Astrocyte (in vitro differentiated cells and primary cell): Measurements from ENCODE around the gene TIGD1. TPM values are rescaled to one million over a fixed set of nuclear protein-coding genes. Genes with fewer than 3 reads are reported as not detected.

Experiments
- DNase-seq: peaks from one replicate; pipeline ENCODE4 v3.0.0-alpha.2; 2010; ENCODE audit warnings: low read depth
- FAIRE-seq: peaks from 2 replicates; lab custom pipeline; 2011; peaks lifted over from hg19 to GRCh38; lab: Jason Lieb, UNC
- H2AFZ ChIP-seq: 2 replicates; pipeline ENCODE4 v1.6.0; 2012; ENCODE audit warnings: low read depth, low read length, inconsistent platforms
- H3K27ac ChIP-seq: 2 replicates; pipeline ENCODE4 v1.5.1; 2011; ENCODE audit warnings: low read depth, low read length, inconsistent platforms
- H3K27me3 ChIP-seq: 2 replicates; pipeline ENCODE4 v1.6.0; 2011; ENCODE audit warnings: low read length, inconsistent platforms; ENCODE audit not compliant: insufficient read depth
- H3K36me3 ChIP-seq: 2 replicates; pipeline ENCODE4 v1.5.1; 2011; ENCODE audit warnings: low read length, inconsistent platforms; ENCODE audit not compliant: insufficient read depth
- H3K4me1 ChIP-seq: 2 replicates; pipeline ENCODE4 v1.5.1; 2011; ENCODE audit warnings: low read length, inconsistent platforms; ENCODE audit not compliant: insufficient read depth
- H3K4me2 ChIP-seq: 2 replicates; pipeline ENCODE4 v1.6.0; 2012; ENCODE audit warnings: low read length, inconsistent platforms
- H3K4me3 ChIP-seq: 2 replicates; pipeline ENCODE4 v1.5.1; 2011; ENCODE audit warnings: low read depth, mild to moderate bottlenecking, low read length, inconsistent platforms; ENCODE audit not compliant: insufficient read depth
- H3K79me2 ChIP-seq: 2 replicates; pipeline ENCODE4 v1.6.0; 2012; ENCODE audit warnings: mild to moderate bottlenecking, low read length, inconsistent platforms; ENCODE audit not compliant: insufficient read depth
- H3K9ac ChIP-seq: 2 replicates; pipeline ENCODE4 v1.6.0; 2012; ENCODE audit warnings: mild to moderate bottlenecking, low read length, inconsistent platforms
- H3K9me3 ChIP-seq: 2 replicates; pipeline ENCODE4 v1.5.1; 2012; ENCODE audit warnings: low read depth, mild to moderate bottlenecking, low read length, inconsistent platforms; ENCODE audit not compliant: insufficient read depth
- H4K20me1 ChIP-seq: 2 replicates; pipeline ENCODE4 v1.6.0; 2012; ENCODE audit warnings: low read length, inconsistent platforms; ENCODE audit not compliant: insufficient read depth
- H3K27ac Mint-ChIP-seq: one replicate; pipeline ENCODE4 v1.8.0; 2021; ENCODE audit warnings: mild to moderate bottlenecking, mixed read lengths; ENCODE audit not compliant: unreplicated experiment
- H3K27me3 Mint-ChIP-seq: one replicate; pipeline ENCODE4 v1.8.0; 2021; ENCODE audit warnings: low read depth, mixed read lengths; ENCODE audit not compliant: unreplicated experiment
- H3K36me3 Mint-ChIP-seq: one replicate; pipeline ENCODE4 v1.8.0; 2021; ENCODE audit warnings: low read depth, mixed read lengths; ENCODE audit not compliant: unreplicated experiment
- H3K4me1 Mint-ChIP-seq: one replicate; pipeline ENCODE4 v1.8.0; 2021; ENCODE audit warnings: low read depth, mixed read lengths; ENCODE audit not compliant: unreplicated experiment
- H3K4me3 Mint-ChIP-seq: one replicate; pipeline ENCODE4 v1.8.0; 2021; ENCODE audit warnings: mild to moderate bottlenecking, moderate library complexity, mixed read lengths; ENCODE audit not compliant: unreplicated experiment
- H3K9me3 Mint-ChIP-seq: one replicate; pipeline ENCODE4 v1.8.0; 2021; ENCODE audit warnings: mild to moderate bottlenecking, mixed read lengths; ENCODE audit not compliant: unreplicated experiment
- CTCF ChIP-seq: IDR thresholded peaks from 2 replicates; pipeline ENCODE4 v1.5.1; 2011; ENCODE audit warnings: low read depth, mild to moderate bottlenecking, inconsistent platforms, low read length, moderate library complexity; ENCODE audit not compliant: insufficient read depth
- EZH2 ChIP-seq: IDR thresholded peaks from 2 replicates; pipeline ENCODE4 v1.6.1; 2012; ENCODE audit warnings: mild to moderate bottlenecking, low read length, inconsistent platforms; ENCODE audit not compliant: insufficient read depth
- total RNA-seq: library from RNA; stranded (reverse); gene quantifications from 2 replicates; pipeline ENCODE4 v1.2.1, GENCODE V29; 2021

The TIGD1 gene
- total RNA-seq, 1 donor from 2014 or later = 6.5 TPM

DNA sequence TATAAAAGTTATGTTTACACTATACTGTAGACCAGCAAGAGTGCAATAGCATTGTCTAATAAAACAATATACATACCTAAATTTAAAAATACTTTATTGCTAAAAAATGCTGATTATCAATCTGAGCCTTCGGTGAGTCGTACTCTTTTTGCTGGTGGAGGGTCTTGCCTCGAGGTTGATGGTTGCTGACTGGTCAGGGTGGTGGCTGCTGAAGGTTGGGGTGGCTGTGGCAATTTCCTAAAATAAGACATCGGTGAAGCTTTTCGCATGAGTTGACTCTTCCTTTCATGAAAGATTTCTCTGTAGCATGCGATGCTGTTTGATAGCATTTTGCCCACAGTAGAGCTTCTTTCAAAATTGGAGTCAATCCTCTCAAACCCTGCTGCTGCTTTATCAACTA, 2.4 kb downstream of the TIGD1 start:
- H3K4me3 Mint-ChIP-seq = no peak overlapping the region
- FAIRE-seq = no peak
- no peak for TF ChIP-seq EZH2

GRCh38 chr2:232545511-232546375, 4.6 kb downstream of the TIGD1 start:
- no peak overlapping the region for H3K27ac Mint-ChIP-seq
- DNase-seq (no peak), FAIRE-seq (no peak)
- Histone ChIP-seq H2AFZ (no peak overlapping the region), H3K27ac (no peak overlapping the region), H4K20me1 (peaks cover 14% of the 10 kb centered on the region), H3K4me2 (no peak overlapping the region), H3K27me3 (no peaks in the 10 kb centered on the region), H3K4me3 (no peak overlapping the region), H3K79me2 (peaks cover 50% of the 10 kb centered on the region), H3K36me3 (peaks cover 6% of the 10 kb centered on the region), H3K9me3 (peaks cover 3% of the 10 kb centered on the region), H3K9ac (no peak overlapping the region), H3K4me1 (peaks cover 6% of the 10 kb centered on the region)
- H3K4me1 Mint-ChIP-seq = no peaks in the 10 kb centered on the region
- TF ChIP-seq EZH2 (no peak), CTCF (no peak)
- no peak overlapping the region for H3K4me3 Mint-ChIP-seq
- peaks cover 7% of the 10 kb centered on the region for H3K9me3 Mint-ChIP-seq
- H3K36me3 Mint-ChIP-seq = peaks cover 9% of the 10 kb centered on the region
- H3K27me3 Mint-ChIP-seq = no peaks in the 10 kb centered on the region

More for the DNA sequence above, 2.4 kb downstream of the TIGD1 start:
- Histone ChIP-seq H4K20me1 (peaks cover 31% of the 10 kb centered on the region), H3K9me3 (peaks cover 3% of the 10 kb centered on the region), H3K27ac (no peak overlapping the region), H3K79me2 (peaks cover 73% of the 10 kb centered on the region), H3K4me2 (no peak overlapping the region), H2AFZ (no peak overlapping the region), H3K4me1 (peaks cover 13% of the 10 kb centered on the region), H3K27me3 (no peaks in the 10 kb centered on the region), H3K9ac (no peak overlapping the region), H3K4me3 (no peak overlapping the region), H3K36me3 (peaks cover 9% of the 10 kb centered on the region)
- peaks cover 7% of the 10 kb centered on the region for H3K9me3 Mint-ChIP-seq
- no peak overlapping the region for H3K27ac Mint-ChIP-seq
- no peak for DNase-seq
- no peaks in the 10 kb centered on the region for H3K27me3 Mint-ChIP-seq
- H3K4me1 Mint-ChIP-seq = peaks cover 5% of the 10 kb centered on the region
- H3K36me3 Mint-ChIP-seq = peaks cover 11% of the 10 kb centered on the region

- no peaks in the 10 kb centered on the region for H3K27me3 Mint-ChIP-seq
- peaks cover 9% of the 10 kb centered on the region for H3K36me3 Mint-ChIP-seq
- peaks cover 6% of the 10 kb centered on the region for H3K36me3 ChIP-seq
- TF ChIP-seq EZH2 = no peak
- no peaks in the 10 kb centered on the region for H3K4me1 Mint-ChIP-seq
- no peak overlapping the region for H3K4me3 ChIP-seq
- H3K27ac ChIP-seq = no peak overlapping the region
- FAIRE-seq (no peak), DNase-seq (no peak)
- H4K20me1 ChIP-seq = peaks cover 14% of the 10 kb centered on the region
- no peak overlapping the region for H3K4me2 ChIP-seq
- H2AFZ ChIP-seq = no peak overlapping the region
- H3K9me3 Mint-ChIP-seq = peaks cover 7% of the 10 kb centered on the region
- peaks cover 42% of the 10 kb centered on the region for H3K79me2 ChIP-seq
- peaks cover 3% of the 10 kb centered on the region for H3K4me1 ChIP-seq
- H3K27me3 ChIP-seq = no peaks in the 10 kb centered on the region
- no peak overlapping the region for H3K27ac Mint-ChIP-seq
- H3K4me3 Mint-ChIP-seq = no peak overlapping the region
- peaks cover 3% of the 10 kb centered on the region for H3K9me3 ChIP-seq
- H3K9ac ChIP-seq = no peak overlapping the region
Measured at GRCh38 chr2:232544674-232545073, 5.7 kb downstream of the TIGD1 start.
